Stimulated activated CD4-positive, alpha-beta T cell treated with anti-CD3 and anti-CD28 coated beads, Interleukin-12 subunit alpha, Interleukin-12 subunit beta, amount 100 ng/mL, for 48 hours (primary cell): ENCODE data around the gene CRADD.
"Not testable (repeated sequence)": the region's sequence is repeated elsewhere in the genome, so short reads cannot be mapped to it uniquely, and the experiment has no call there.

Experiments
- DNase-seq, 3 donors: peaks; one replicate each; pipeline ENCODE4 v3.0.0-alpha.2; 2020; ENCODE audit warnings: low read depth in 2 of 3, low spot score in 1 of 3

Gene CRADD

DNA sequence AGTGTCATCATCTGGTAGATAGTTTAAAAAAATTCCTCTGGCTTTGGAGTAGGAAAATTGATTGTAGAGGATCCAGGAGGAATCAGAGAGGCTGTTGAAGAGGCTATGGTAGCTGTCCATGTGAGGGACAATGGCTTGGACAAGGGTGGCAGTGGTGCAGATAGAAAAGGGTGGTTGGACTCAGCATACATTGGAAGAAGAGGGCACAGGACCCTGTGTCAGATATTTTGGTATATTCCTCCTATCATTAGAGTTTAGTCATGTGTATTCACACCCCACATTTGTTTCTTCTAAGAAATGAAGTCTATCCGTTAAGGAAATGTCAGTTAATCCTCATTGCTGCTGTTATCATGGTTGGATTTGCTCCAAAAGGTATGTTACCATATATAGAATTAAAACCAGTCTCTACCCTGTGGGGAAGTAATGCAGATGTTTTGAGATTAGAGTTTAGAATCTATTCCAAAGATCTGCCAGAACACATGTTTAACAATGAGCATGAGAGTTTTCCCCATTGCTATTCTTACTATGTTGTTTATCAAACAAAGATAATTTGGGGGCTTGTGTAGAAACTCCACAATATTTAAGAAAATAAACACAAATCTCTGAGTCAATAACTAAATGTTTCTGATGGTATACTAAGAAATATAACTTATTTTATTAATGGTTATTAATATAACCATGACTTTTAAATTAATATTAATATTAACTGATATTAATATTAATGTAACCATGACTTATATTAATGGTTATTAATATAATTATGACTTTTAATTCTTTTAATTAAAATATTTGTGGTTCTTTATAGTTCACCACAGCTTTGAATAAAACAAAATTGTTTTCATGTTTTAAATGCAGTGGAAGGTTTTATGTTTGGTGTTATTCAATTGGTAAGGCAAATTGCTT lies 80.9 kb downstream of the CRADD start:
- no peak for DNase-seq

DNA sequence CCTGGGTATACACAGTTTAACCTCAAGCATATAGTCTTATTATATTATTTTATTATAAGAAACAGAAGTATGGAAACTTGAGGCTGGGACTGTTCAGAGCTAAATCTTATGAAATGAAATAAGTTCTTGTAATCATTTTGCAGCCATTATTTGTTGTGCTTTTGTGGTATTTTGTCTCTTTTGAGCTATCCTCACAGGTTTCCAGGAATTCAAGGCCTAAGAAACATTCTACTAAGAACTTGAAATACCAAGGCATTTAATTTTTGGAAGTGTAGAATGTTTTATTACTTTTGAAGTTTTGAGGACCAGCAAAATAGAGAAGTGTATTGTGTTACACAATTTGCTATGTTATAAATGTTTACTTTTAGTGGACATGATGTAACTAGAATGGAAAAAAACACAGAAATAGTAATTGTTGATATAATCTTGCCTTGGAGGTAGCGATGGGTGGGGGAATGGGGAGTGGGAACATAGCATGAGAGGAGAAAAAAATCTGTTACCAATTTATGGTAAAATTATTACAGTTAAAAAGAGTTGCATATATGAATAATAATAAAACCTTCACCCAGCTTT lies 81.7 kb downstream of the CRADD start:
- DNase-seq: no peak

DNA sequence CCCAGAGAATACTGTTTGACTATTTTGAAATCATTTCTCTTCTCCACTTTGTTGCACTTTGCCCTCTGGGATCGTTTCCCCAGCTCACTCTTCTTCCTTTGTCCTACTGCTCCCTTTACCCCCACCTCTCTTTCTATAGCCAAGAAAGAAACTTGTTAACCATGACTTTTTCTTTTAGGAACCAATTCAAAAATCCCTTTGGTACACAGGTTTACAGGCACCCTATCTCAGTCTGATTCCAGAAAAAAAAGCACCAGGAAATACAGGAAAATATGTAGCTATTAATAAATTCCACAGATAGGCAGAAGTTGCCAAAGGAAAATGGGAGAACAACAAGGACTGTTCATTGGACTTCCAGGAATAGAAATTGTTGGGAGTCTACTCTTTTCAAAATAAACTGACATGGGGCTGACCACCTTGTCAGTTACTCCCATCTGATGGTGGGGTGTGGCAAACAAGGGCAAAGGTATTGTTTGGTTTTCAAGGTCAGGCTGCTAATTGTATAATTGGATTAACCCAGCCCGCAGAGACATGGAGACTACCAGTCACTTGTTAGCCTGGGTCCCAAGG lies 82.4 kb downstream of the CRADD start:
- no peak for DNase-seq

GRCh38 chr12:93760275-93760875 lies 83.2 kb downstream of the CRADD start:
- no peak for DNase-seq

- DNase-seq: no peak
Observed at GRCh38 chr12:93762059-93762719, 85.0 kb downstream of the CRADD start.

- no peak for DNase-seq
Observed at GRCh38 chr12:93762912-93763553, 85.9 kb downstream of the CRADD start.

DNA sequence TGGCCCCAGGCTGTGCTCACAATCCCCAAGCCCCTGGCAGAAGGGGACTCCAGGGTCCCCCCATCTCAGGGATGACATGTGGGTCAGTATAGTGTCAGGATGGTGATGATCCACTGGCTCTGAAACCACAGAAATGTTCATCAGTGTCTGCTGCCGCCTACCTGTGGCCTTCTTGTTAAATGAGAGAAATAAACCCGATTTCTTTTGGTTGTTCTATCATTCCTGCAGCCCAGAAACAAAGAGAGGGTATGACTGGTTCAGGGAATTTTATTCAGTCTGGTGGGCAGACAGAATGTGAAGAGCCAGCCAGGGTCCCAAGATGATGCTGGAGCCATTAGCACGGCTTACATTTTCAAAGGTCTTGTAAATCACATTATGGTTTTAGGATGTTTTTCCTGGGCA lies 86.6 kb downstream of the CRADD start:
- no peak for DNase-seq

- DNase-seq: no peak
Observed at GRCh38 chr12:93766371-93766770, 89.2 kb downstream of the CRADD start.

DNA sequence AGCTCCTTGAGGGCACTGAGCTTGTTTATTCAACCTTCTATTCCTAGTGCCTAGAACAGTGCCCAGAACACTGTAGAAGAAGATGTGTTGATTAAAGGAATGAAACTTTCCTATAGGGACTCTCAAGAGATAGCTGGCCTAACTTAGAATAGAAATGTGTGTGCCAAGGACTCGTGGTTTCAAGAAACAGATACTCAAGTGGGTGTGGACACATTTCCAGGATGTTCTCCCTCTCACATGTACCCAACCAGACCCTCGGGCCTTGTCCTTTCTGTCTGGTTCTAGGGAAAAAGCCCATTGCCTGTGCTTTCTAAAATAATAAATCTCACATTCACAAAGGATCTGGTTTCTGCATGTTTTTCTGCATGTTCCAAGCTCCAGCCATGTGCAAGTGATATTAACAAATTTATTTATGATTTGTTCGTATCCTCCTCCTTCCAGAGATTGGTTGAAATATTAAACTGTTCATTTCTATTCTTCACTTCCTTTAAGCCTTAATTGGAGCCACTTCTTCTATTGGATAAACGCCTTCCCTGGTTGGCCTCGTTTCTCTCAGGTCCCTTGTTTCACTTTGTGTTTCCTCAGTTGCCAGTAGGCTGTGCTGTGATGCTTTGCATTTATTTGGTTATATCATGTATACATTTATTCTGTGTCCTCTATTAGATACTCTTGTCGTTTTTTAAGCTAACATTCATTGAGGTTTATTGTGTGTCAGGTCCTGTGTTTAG lies 89.8 kb downstream of the CRADD start:
- DNase-seq: no peak

- no peak for DNase-seq
Observed at GRCh38 chr12:93767524-93767863, 90.3 kb downstream of the CRADD start.

DNA sequence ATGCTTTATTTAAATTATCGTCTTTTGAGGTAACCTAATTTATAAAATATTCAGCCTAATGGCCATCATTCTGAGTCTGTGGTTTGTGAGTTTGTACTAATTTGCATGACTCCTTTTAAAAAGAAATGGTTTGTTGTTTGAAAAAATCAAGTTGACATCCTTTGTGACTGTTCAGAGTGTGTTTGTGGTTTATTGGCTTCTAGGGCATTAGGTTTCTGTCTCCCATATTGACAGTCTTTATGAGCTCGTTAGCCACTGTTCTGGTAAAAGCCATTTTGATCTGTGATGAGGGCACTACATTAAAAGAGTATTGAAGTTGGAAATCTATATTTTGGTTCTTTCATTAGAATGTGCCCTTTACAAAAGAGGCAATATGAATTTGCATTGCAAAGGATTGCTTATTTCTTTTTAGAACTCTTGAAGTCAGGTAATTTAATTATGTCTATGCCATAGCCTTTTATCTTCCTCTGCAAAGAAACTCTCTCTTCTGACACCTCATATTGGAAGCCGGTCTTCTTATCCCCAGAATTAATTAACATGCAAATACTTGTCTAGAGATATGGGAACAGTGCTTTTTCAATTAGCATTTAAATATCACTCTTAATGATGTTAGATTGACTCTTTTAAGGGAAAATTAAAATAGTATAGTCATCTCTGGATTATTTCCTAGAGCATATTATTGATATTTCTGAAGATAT lies 95.0 kb downstream of the CRADD start:
- no peak for DNase-seq

GRCh38 chr12:93773122-93773871 lies 96.1 kb downstream of the CRADD start:
- DNase-seq: peak; percentile 23 to 46 (median 40)

GRCh38 chr12:93776581-93777018 lies 99.4 kb downstream of the CRADD start:
- DNase-seq: no peak

- DNase-seq: no peak
Observed at GRCh38 chr12:93777254-93777653, 100.1 kb downstream of the CRADD start.

GRCh38 chr12:93778306-93778705 lies 101.1 kb downstream of the CRADD start:
- no peak for DNase-seq

DNA sequence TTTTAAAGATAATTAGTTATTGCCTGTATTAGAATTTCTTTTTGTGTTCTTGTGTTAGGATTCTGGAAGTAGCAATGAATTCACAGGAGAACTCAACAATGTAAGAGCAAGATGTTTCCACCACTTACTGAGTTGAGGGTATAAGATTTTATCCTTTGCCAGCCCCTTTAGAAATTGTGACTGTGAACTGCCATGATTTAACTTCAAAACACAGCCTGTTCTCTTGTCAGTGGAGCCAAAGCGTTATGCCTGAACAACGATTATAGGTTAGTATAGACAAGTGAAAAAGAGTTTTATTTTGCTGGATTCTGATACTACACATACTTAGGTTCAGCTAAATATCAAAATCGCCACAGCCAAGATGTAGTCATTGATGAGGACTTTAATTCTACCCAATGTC lies 101.6 kb downstream of the CRADD start:
- no peak for DNase-seq

DNA sequence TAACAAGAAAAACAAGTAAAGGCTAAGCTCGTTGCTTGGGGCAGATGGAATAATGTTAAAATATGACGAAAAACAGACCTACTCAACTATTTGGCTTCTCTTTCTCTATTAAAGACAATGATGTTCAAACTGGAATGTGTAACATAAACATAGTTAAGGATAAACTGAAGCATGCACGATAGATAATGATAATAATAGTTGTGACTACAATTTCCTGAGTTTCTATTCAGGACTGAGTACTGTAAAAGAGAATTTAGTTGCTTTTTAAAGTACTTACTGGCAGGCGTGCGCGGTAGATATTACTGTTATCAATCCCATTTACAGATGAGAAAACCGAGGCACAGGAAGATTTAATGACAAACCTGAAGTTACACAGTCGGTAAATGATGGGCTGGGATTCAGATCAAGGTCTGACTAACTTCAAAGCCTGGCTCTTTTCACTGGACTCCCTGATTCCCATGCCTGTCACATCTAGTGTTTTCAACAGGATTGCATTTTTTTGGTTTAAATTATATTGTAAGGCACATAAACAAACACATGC lies 103.0 kb downstream of the CRADD start:
- no peak for DNase-seq

- DNase-seq: peak in 1 of 3 donors; percentile 29
Observed at GRCh38 chr12:93780886-93781285, 103.7 kb downstream of the CRADD start.

- not testable (repeated sequence) for DNase-seq
Observed at GRCh38 chr12:93781961-93782360, 104.8 kb downstream of the CRADD start.
